ENCODE data around the gene CPA1.
"Not testable (repeated sequence)": the region's sequence is repeated elsewhere in the genome, so short reads cannot be mapped to it uniquely, and the experiment has no call there.

Gene CPA1

DNA sequence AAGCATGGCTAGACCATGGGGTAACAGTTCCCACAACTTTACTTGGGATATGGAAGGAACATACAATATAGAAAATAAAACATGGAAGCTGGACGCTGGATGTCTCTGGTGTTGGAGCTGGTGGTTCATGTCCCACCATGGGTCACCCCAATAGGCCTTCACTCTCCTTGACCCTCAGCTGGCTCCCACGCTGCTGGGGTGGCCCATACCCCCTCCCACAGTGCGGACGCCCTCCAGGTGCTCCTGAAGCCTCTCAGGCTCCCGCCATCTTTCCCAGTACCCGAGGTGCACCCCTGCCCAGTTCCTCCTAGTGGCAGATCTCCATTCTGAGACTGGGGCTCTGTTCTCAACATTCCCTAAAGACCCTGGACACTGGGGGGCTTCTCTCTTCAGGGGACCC lies 5.8 kb upstream of the CPA1 start:
- no peak overlapping the region for H3K9ac ChIP-seq
- TF ChIP-seq, protein P1, sequence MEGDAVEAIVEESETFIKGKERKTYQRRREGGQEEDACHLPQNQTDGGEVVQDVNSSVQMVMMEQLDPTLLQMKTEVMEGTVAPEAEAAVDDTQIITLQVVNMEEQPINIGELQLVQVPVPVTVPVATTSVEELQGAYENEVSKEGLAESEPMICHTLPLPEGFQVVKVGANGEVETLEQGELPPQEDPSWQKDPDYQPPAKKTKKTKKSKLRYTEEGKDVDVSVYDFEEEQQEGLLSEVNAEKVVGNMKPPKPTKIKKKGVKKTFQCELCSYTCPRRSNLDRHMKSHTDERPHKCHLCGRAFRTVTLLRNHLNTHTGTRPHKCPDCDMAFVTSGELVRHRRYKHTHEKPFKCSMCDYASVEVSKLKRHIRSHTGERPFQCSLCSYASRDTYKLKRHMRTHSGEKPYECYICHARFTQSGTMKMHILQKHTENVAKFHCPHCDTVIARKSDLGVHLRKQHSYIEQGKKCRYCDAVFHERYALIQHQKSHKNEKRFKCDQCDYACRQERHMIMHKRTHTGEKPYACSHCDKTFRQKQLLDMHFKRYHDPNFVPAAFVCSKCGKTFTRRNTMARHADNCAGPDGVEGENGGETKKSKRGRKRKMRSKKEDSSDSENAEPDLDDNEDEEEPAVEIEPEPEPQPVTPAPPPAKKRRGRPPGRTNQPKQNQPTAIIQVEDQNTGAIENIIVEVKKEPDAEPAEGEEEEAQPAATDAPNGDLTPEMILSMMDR (conservative IDR thresholded peaks at IDR 0.05; ENCODE audit: low read depth, low read length), result no peak
- H3K36me3 ChIP-seq (ENCODE audit: insufficient read depth), result no peaks in the 10 kb centered on the region
- H4K20me1 ChIP-seq (ENCODE audit: insufficient read depth), result no peaks in the 10 kb centered on the region
- no peak overlapping the region for H3K4me2 ChIP-seq
- no peaks in the 10 kb centered on the region for H3K4me1 ChIP-seq (ENCODE audit: low read depth, poor library complexity, severe bottlenecking)
- H3K27me3 ChIP-seq (ENCODE audit: insufficient read depth, low read depth), result no peaks in the 10 kb centered on the region
- H3K79me2 ChIP-seq (ENCODE audit: insufficient read depth, low read depth), result no peaks in the 10 kb centered on the region
- H3K27ac ChIP-seq, result no peak overlapping the region
- no peak overlapping the region for H3K4me3 ChIP-seq (IDR thresholded peaks at IDR 0.05; ENCODE audit: insufficient read depth, low read depth, low read length)
- H2AFZ ChIP-seq (ENCODE audit: low read depth), result no peak overlapping the region

DNA sequence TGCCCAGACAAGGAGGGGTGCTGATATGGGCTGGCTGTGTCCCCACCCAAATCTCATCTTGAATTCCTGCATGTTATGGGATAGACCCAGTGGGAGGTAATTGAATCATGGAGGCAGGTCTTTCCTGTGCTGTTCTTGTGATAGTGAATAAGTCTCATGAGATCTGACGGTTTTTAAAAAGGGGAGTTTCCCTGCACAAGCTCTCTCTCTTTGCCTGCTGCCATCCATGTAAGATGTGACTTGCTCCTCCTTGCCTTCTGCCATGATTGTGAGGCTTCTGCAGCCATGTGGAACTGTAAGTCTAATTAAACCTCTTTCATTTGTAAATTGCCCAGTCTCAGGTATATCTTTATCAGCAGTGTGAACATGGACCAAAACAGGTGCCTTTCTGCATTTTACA lies 3.8 kb upstream of the CPA1 start:
- not testable (repeated sequence) for H2AFZ ChIP-seq (ENCODE audit: low read depth); H3K79me2 ChIP-seq (ENCODE audit: insufficient read depth, low read depth); H3K4me2 ChIP-seq; H3K4me3 ChIP-seq (IDR thresholded peaks at IDR 0.05; ENCODE audit: insufficient read depth, low read depth, low read length); H3K36me3 ChIP-seq (ENCODE audit: insufficient read depth); H4K20me1 ChIP-seq (ENCODE audit: insufficient read depth); H3K4me1 ChIP-seq (ENCODE audit: low read depth, poor library complexity, severe bottlenecking); H3K27ac ChIP-seq; H3K9ac ChIP-seq; H3K27me3 ChIP-seq (ENCODE audit: insufficient read depth, low read depth)

DNA sequence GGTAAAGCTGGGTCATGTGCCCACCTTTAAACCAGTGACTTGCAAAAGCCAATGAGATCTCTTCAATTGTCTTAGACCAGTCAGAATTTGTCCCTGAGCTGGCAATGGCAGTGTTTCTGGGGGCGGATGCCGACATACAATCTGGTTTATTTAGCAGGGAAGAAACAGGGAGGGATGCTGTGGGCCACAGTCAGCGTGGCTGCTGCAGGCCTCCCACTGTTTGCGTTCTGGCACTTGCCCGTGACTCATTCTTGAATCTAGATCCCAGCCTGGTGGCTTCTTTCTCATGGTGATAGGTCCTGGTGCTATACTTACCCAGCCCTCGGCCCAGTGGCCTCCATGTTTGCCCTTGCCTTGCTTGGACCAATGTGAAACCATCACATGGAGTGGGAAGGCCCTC lies 3.1 kb upstream of the CPA1 start:
- no peak overlapping the region for H3K27ac ChIP-seq
- H3K27me3 ChIP-seq (ENCODE audit: insufficient read depth, low read depth), result no peaks in the 10 kb centered on the region
- no peaks in the 10 kb centered on the region for H3K79me2 ChIP-seq (ENCODE audit: insufficient read depth, low read depth)
- no peaks in the 10 kb centered on the region for H3K4me1 ChIP-seq (ENCODE audit: low read depth, poor library complexity, severe bottlenecking)
- no peaks in the 10 kb centered on the region for H4K20me1 ChIP-seq (ENCODE audit: insufficient read depth)
- H3K36me3 ChIP-seq (ENCODE audit: insufficient read depth), result no peaks in the 10 kb centered on the region
- H3K4me2 ChIP-seq, result no peak overlapping the region
- no peak overlapping the region for H2AFZ ChIP-seq (ENCODE audit: low read depth)
- H3K9ac ChIP-seq, result no peak overlapping the region
- TF ChIP-seq, protein P1 (conservative IDR thresholded peaks at IDR 0.05; ENCODE audit: low read depth, low read length), result no peak
- no peak overlapping the region for H3K4me3 ChIP-seq (IDR thresholded peaks at IDR 0.05; ENCODE audit: insufficient read depth, low read depth, low read length)

DNA sequence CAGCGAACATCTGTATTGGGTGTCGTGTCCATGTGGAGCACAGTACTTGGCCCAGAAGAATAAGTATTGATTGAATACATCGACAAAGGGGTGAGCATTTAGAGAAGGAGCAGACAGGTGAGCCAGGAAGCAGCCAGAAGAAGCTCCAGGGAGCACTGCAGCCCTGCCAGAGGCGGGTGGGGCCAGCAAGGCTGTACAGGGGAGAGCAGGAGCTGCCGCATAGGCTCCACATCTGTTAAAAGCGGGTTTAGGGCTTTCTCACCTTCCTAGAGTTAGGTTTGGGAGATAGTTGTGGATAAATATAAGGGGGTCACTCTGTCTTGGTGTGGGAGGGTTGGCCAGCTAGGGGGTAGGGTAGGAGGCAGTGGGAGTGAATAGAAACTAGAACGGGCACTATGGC lies 1.3 kb upstream of the CPA1 start:
- no peak overlapping the region for H3K9ac ChIP-seq
- no peak overlapping the region for H3K4me3 ChIP-seq (IDR thresholded peaks at IDR 0.05; ENCODE audit: insufficient read depth, low read depth, low read length)
- no peaks in the 10 kb centered on the region for H3K27me3 ChIP-seq (ENCODE audit: insufficient read depth, low read depth)
- H3K4me2 ChIP-seq, result no peak overlapping the region
- H3K36me3 ChIP-seq (ENCODE audit: insufficient read depth), result no peaks in the 10 kb centered on the region
- TF ChIP-seq, protein P1 (conservative IDR thresholded peaks at IDR 0.05; ENCODE audit: low read depth, low read length), result no peak
- H3K27ac ChIP-seq, result no peak overlapping the region
- H4K20me1 ChIP-seq (ENCODE audit: insufficient read depth), result no peaks in the 10 kb centered on the region
- H3K79me2 ChIP-seq (ENCODE audit: insufficient read depth, low read depth), result no peaks in the 10 kb centered on the region
- no peaks in the 10 kb centered on the region for H3K4me1 ChIP-seq (ENCODE audit: low read depth, poor library complexity, severe bottlenecking)
- no peak overlapping the region for H2AFZ ChIP-seq (ENCODE audit: low read depth)

DNA sequence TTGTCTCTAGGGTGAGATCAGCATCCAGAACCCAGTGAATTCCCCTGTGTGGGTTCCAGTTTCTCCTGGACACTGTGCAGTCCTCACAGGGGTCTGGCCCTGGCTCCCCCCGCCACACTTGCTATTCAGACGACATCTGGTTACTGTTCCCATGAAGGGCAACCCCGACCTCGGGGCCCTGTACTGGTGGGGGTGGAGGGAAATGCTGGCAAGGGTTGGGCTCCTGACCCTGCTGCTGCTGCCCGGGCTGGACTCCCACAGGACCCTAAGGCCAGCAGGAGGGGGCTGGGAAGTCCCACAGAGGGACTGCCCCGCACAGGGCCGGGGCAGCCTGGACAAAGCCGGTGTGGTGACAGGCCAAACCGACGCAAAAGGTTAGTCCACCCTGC lies 768 bp upstream of the CPA1 start:
- no peak overlapping the region for H3K4me2 ChIP-seq
- H3K9ac ChIP-seq, result no peak overlapping the region
- TF ChIP-seq, protein P1 (conservative IDR thresholded peaks at IDR 0.05; ENCODE audit: low read depth, low read length), result no peak
- H2AFZ ChIP-seq (ENCODE audit: low read depth), result no peak overlapping the region
- no peaks in the 10 kb centered on the region for H3K36me3 ChIP-seq (ENCODE audit: insufficient read depth)
- H4K20me1 ChIP-seq (ENCODE audit: insufficient read depth), result no peaks in the 10 kb centered on the region
- no peaks in the 10 kb centered on the region for H3K4me1 ChIP-seq (ENCODE audit: low read depth, poor library complexity, severe bottlenecking)
- no peaks in the 10 kb centered on the region for H3K79me2 ChIP-seq (ENCODE audit: insufficient read depth, low read depth)
- H3K27me3 ChIP-seq (ENCODE audit: insufficient read depth, low read depth), result no peaks in the 10 kb centered on the region
- no peak overlapping the region for H3K4me3 ChIP-seq (IDR thresholded peaks at IDR 0.05; ENCODE audit: insufficient read depth, low read depth, low read length)
- H3K27ac ChIP-seq, result no peak overlapping the region

All from KMS-11 (cell line).